NCI-H1930 (cell line): ENCODE measurements around the gene SERP1.

Source experiments
- DNase-seq, 2 experiments: peaks; one replicate each; lab custom pipeline; 2025; lab: John Stamatoyannopoulos, UW

Gene SERP1

GRCh38 chr3:150546226-150547044 is at the start of gene SERP1, which contains the start of gene EIF2A:
Gene SERP1 (minus strand): TSS chr3:150546496. CDS start chr3:150546135, 361 bp downstream.
Gene EIF2A (plus strand): TSS chr3:150546787. CDS start chr3:150546803, 16 bp downstream.
- peak; percentile 98 to 99 for DNase-seq

GRCh38 chr3:150594150-150594549 is 47.9 kb upstream of the SERP1 start:
- no peak for DNase-seq

GRCh38 chr3:150589759-150590158 is 43.5 kb upstream of the SERP1 start:
- no peak for DNase-seq

- DNase-seq = no peak
Measured at GRCh38 chr3:150588027-150588830, 41.9 kb upstream of the SERP1 start.

- DNase-seq = no peak
Measured at GRCh38 chr3:150583028-150583427, 36.7 kb upstream of the SERP1 start.

GRCh38 chr3:150582620-150583019 is 36.3 kb upstream of the SERP1 start:
- DNase-seq = no peak

GRCh38 chr3:150581174-150581573 is 34.9 kb upstream of the SERP1 start:
- DNase-seq = no peak

- no peak for DNase-seq
Measured at GRCh38 chr3:150577855-150578254, 31.6 kb upstream of the SERP1 start.

- no peak for DNase-seq
Measured at GRCh38 chr3:150567328-150567727, 21.0 kb upstream of the SERP1 start.

GRCh38 chr3:150564243-150564642 is 17.9 kb upstream of the SERP1 start:
- DNase-seq = no peak

- no peak for DNase-seq
Measured at GRCh38 chr3:150557725-150558124, 11.4 kb upstream of the SERP1 start.

- no peak for DNase-seq
Measured at GRCh38 chr3:150556792-150557191, 10.5 kb upstream of the SERP1 start.

- DNase-seq = no peak
Measured at GRCh38 chr3:150555859-150556436, 9.7 kb upstream of the SERP1 start.

GRCh38 chr3:150547045-150547741 is 897 bp upstream of the SERP1 start:
- no peak for DNase-seq

- peak in 1 of 2 experiments; percentile 29 for DNase-seq
Measured at GRCh38 chr3:150545419-150546225, 674 bp downstream of the SERP1 start.

- no peak for DNase-seq
Measured at GRCh38 chr3:150544726-150545125, 1.6 kb downstream of the SERP1 start.

GRCh38 chr3:150544041-150544440 is 2.3 kb downstream of the SERP1 start:
- no peak for DNase-seq

GRCh38 chr3:150543531-150543930 is 2.8 kb downstream of the SERP1 start:
- DNase-seq = no peak

GRCh38 chr3:150543128-150543527 is 3.2 kb downstream of the SERP1 start:
- DNase-seq = no peak

GRCh38 chr3:150540991-150541390 is 5.3 kb downstream of the SERP1 start:
- no peak for DNase-seq

- no peak for DNase-seq
Measured at GRCh38 chr3:150540297-150540696, 6.0 kb downstream of the SERP1 start.
